ENCODE measurements around the gene ZNF746.

Gene ZNF746

DNA sequence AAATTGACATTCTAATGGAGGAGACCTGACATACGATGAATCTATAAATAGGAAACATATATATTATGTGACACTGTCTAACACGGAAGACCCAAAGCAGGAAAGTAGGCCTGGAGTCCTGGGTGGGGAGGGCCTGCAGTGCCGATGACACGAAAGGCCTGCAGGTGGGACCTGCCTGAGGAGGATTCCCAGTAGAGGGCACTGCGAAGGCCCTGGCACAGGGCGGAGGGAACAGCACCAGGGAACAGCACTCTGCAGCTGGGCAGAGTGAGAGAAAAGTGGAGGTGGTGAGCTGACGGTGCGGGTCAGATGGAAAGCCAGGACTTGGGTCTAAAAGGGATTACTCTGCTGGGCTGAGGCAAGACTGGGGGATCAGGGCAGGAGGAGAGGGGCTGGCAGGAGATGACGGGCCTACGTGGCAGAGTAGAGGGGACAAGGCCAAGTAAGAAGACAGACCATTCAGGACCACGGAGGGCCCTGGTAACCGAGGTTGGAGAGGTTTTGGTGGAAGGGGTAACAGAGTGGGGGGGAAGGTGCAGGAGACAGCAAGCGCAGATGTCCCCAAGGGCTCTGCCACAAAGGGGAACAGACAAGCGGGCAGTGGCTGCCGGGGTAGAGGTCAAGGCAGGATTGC is 8.1 kb downstream of the ZNF746 start:
- DNase-seq, result no peak

DNA sequence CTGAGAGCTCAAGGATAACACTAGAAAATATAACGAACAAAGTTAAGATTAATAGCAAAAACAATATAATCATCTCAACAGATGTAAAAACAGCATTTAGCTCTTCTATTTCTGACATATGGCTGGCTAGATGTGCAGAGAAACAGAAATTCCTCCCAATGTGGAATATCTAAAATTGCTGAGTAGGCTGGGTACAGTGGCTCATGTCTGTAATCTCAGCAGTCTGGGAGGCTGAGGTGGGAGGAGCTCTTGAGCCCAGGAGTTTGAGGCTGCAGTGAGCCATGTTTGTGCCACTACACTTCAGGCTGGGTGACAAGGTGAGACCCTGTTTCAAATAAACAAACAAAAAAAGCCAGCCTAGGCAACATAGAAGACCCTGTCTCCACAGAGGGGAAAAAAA is 18.0 kb downstream of the ZNF746 start:
- DNase-seq, result no peak

DNA sequence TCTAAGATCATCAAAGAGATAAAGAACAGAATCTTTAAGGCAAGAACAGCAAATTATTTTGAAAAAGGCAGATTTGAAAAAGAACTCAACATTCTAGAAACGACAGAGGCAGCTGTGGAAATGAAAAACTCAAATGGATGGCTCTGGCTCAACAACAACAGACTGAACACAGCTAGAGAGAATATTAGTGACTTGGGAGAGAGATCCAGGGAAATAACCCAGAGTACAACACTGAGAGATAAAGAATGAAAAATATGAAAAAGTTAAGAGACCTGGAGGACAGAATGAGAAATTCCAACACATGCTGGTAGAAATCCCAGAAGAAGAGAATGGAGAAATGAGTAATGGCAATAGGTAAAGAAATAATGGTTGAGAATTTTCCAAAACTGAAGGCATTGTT is 18.9 kb downstream of the ZNF746 start:
- no peak for DNase-seq

DNA sequence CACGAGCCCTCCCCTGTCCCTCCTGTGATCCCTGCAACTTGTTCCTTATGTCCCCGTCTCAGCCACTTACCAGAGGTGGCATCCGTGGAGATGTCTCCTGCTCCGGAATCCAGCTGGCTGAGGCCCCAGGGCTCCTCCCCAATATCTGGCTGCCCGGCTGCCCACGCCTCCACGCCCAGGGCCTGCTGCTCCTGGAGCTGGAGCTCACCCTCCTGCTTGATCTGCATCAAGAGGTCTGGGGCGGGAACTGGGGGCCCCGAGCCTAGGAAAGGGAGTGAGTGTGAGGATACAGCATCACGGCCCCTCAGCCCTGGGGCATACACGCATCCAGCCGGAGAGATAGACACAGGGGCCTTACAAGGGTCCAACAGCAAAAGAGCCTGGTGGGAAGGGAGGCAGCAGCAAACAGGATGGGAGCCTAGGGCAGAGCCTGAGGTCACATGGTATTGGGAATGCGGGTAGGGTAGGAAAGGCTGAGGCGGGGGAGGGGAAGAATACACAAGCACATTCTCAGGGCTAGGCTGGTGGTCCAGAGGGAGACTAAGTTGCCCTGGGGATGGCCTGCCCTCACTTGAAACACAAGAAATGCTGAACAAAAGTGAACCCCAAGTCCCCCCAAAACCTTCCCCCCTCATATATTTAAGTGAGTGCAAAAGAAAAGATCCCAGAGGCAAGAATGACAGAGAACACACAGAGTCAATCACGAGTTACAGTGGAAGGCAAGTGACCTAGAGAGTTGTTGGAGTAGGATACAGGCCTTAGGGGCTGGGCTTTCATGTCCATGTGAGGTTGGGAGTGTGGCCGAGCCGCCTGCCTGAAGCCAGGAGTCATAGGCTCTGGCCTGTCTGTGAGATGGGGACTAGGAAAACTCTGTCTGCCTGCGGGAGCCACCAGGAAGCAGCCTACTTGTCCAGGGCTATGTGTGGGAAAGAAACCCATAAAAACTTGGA is 19.8 kb downstream of the ZNF746 start:
- no peak for DNase-seq

DNA sequence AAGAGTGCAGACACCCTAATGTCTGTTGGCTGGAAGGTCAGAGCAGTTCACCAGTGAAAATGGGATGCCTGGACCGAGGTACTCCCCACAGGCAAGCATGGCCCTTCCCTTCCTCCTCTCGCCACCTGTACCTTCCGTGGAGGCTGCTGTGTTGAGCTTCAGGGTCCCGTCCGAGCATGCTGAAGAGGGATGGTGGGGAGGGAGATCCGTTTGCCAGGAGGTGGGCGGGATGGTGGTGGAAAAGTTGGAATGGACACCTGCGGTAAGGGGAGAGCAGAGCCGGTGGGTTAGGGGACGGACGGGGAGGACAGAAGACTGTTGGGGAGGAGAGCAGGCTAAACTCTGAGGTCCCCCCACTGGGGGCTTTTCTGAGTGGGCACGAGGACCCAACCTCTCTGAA is 20.8 kb downstream of the ZNF746 start:
- DNase-seq, result no peak

DNA sequence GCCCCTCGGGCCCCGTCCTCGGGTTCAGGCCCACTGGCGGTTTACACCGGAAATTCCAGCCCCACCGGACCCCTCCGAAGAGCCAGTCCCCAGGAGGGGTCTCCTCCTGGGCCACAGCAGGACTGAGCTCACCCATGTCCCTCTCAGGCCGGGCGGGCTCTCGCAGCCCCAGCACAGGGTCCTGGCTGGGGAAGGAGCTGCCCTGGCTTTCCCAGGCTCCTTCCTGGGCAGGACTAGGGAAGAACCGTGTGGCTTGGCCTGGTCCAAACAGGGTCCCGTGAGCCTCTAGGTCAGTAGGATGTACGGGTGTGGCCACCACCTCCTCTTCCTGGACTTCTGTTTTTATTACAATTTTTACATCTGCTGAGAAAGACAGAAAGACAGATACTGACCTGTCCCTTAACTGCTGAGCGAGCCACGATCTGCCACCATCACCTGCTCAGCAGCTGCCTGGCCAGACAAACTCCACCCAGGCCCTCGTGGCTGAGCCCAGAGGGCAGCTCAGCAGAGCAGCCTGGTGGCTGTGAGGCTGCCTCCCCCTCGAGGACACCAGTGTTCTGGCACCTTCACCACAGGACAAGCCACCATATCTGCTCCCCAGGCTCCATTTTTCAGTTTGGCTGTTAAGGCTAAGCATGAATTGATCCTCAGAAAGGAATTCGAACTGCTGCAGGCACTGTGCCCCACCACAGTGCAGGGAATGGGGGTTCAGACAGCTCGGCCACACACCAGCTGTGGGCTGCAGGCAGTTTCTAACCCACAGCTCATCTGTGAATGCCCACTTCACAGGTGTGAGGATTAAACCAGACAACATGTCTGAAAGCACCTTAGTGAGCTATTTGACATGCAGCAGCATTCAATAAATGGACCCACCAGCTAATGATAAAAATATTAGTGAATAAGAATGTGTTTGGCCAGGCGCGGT is 22.2 kb downstream of the ZNF746 start:
- DNase-seq, result no peak

DNA sequence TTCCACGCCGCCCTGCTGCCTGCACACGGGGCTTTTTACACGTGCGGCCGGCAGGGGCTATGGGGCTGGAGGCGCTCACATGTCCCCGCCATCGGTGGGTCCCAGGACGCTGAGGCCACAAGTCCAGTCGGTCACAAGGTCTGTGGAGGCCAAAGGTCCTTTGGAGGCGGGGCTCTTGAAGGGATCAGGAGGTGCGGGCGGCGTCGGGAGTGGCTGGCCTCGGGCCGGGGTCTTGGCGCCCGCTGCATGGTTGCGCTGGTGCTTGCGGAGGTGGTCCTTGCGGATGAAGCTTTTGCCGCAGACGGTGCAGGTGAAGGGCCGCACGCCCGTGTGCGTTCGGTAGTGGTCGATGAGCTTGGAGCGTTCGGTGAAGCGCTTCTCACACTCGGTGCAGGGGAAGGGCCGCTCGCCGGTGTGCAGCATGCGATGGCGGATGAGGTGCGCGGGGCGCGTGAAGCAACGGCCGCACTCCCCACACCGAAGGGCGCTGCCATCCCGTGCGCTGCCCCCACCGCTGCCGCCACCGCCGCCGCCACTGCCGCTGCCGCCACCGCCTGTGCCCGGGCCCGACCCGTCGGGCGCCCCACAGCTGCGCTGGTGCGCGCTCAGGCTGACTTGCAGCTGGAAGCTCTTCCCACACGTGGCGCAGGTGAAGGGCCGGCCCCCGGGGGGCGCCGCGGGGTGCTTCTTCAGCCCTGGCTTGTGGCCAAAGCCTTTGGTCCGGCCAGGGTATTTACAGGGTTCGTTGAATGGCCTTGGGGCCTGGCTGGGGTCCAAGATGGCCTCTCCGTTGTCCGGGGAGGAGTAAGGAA is 23.1 kb downstream of the ZNF746 start:
- DNase-seq, result no peak

DNA sequence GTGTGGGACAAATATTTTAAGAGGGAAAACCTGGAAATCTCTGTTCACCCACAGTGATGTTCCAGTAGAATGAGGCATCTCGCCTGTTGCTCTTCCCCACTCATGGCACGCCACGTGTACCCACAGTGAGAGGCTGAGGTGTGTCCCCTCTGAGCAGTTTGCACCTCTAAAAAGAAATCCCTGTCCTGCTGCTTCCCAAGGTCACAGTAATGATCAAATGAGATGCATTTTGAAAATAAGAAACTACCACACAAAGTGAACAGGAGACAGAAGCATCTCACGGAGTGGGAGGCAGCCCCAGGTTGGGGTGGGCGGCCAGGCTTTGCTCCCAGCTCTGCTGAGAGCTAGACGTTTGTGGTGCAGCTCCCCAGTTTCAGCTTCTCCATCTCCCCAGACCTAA is 24.4 kb downstream of the ZNF746 start:
- no peak for DNase-seq

DNA sequence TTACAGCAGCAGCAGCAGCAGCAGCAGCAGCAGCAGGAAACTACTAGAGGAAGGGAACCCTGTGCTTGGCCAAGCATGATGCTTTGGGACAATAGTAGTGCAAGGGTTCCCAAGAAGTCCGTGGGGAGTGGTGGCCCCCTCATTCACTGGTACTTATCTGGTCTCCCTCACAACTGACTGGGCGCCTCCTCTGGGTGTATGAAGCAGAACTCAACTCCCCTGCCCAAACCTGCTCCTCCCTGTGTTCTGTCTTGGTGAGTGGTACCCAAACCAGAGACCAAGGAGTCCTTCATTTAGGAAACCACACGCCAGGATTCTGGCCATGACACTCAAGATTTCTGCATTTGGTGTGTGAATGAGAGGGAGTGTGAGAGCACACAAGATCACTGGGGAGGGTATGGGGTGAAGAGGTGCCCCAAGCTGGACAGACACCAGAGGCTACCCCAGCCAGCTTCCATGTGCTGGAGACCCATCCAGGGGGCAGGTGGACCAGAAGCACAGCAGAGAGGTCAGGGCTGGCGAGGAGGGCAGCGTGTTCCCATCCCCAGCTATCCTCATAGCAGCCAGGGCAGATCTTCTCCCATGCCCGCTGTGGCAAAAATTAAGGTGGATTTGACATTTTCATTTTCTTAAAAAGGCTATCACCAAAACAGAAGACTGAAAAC is 26.2 kb downstream of the ZNF746 start:
- DNase-seq, result no peak

DNA sequence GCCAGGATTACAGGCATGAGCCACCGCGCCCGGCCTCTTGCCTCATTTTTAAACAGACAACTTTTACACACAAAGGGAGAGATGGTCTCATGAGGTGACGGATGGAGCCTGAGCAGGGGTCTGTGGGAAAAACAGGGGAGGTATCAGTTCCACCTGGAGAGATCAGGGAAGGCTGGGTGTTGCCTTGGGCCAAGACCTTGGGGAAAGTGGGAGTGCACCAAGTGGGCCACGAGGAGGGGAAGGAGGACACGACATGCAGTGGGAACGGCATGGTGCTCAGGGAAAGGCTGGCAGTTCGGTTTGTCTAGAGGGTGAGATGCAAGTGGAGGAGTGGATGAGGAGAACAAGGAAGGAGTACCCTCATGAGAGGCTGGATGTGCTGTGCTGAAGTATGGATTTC is 27.8 kb downstream of the ZNF746 start:
- no peak for DNase-seq

DNA sequence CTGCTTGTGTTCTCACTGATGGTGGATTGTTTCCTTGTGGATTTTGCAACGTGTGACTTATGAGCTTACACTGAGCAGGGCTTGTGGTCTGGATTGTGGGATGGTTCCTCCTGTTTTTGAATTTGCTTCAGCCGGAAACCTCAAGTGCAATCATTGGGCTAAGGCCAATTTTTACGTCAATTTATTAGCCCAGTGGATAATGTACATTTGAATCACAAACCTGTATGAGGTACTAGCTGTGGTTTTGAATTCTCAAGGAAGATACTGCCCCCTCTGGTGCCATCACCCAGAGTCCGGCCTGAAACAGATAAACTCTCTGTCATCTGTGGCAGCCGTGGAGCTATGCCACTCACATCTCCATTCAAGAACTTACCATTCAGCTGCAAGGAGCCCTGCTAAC is 29.4 kb downstream of the ZNF746 start:
- DNase-seq, result no peak

DNA sequence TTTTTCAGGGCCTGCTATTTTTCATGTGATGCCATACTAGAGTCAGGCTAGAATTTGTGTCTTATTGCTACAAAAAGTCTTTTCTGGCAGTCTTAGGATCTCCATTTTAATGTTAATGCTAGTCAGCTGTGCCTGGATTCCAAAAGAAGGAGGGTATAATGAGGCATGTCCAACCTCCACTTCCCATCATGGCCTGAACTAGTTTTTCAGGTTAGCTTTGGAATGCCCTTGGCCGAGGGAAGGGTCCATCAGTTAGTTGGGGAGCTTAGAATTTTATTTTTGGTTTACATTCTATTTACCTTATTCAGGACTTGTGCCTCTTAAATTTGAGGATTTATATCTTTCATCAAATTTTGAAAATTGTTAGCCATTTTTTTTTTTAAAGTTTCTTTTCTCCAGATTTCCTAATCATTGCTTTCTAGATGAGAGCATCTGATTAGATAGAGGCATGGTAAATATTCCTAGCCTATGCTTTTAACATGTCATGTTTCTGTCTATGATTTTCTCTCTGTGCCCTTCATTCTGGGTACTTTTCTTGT is 30.2 kb downstream of the ZNF746 start:
- no peak for DNase-seq

DNA sequence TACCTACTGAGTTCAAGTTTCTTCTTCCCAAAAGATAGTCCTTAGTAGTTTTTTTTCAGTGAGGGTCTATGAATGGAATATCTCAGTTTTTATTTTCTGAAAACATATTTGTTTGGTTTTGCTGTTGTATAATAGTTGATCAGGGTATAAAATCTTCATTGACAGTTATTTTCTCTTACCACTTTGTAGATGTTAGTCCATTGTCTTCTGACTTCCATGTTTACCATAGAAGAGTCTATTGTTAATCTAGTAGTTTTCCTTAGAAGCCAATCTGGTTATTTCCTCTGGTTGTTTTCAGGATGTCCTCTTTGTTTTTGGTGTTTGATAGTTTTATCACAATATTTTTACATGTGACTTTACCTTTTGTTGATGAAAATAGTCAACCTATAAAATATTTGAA is 31.2 kb downstream of the ZNF746 start:
- no peak for DNase-seq

DNA sequence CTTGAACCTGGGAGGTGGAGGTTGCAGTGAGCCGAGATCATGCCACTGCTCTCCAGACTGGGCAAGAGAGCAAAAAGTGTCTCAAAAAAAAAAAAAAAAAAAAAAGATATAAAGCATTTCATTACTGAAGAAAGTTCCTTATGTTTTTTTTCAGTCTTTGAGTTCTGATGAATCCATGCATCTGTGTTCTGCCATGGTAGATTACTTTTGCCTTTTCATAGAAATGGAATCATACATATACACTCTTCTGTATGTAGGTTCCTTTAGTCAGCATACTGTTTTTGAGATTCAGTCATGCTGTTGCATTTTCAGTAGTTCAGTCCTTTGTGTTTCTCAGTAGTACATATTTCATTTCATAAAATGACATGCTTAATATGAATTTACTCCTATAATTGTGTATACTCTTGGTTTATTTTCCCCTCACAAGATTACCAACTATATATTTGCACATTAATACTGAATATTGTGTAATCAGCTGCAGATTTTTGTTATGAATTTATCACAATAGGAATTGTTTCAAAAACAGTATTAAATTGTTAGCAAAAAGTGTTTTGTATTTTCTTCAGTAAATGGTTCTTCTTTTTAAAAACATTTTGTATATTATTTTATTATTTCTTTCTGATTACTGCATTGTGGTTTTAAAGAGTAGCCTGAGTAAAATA is 34.0 kb downstream of the ZNF746 start:
- no peak for DNase-seq

DNA sequence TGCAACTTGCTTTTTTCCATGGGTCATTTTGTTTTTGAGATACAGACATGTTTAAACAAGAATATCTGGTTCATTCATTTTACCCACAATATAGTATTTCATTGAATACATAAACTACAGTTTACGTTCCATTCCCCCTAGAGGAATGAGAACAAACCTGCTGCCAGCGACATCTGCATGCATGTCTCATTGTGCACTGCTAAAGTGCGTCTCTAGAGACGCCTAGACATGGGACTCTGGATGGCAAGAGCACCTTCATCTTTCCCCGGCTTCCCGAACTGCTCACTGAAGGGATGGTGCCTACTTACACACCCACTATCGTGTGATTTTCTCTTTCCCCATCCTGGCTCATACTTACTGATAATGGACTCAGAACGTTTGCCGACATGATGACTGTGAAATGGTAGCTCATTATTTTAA is 35.5 kb downstream of the ZNF746 start:
- no peak for DNase-seq

DNA sequence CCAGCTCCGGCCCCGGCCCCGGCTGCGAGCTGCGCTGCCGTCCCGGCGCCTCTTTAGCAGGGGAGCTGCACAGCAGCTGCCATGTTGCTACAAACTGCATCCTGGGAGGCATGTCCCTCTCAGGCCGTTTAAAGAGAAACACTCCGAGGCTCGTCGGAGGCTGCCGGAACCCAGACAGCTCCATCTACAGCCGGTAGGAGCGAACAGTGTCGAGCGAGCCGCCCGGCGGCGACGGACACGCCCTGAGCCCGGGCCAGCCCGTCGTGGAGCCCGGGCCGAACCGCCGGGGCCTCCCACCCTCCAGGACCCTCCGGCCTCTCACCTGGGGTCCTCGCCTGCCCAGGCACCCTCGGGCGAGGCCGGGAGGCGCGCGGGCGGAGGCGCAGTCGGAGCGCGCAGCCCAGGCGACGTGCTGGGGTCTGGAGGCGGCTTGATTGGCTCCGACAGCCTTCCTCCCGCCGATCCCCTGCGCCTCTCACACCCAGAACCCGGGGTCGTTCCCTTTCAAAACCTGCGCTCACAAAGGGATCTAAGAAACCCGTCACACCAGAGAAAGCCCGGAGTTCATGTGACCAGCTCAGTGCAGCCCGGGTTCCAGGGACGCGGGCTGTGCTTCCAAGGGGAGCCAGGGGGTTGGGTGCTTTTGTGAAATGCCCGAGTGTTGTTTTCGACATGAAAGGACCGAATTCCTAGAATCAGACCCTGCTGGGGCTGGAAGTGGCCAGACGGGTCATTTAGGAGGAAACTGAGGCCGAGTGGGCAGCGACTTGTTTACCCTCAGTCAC is 36.9 kb downstream of the ZNF746 start, which contains the start of gene ZNF777:
Gene ZNF777 (minus strand): TSS at position 570 of the 785 bp plus-strand sequence. CDS start 5,040 bp downstream, outside the sequence.
- DNase-seq, result peak; percentile 86

DNA sequence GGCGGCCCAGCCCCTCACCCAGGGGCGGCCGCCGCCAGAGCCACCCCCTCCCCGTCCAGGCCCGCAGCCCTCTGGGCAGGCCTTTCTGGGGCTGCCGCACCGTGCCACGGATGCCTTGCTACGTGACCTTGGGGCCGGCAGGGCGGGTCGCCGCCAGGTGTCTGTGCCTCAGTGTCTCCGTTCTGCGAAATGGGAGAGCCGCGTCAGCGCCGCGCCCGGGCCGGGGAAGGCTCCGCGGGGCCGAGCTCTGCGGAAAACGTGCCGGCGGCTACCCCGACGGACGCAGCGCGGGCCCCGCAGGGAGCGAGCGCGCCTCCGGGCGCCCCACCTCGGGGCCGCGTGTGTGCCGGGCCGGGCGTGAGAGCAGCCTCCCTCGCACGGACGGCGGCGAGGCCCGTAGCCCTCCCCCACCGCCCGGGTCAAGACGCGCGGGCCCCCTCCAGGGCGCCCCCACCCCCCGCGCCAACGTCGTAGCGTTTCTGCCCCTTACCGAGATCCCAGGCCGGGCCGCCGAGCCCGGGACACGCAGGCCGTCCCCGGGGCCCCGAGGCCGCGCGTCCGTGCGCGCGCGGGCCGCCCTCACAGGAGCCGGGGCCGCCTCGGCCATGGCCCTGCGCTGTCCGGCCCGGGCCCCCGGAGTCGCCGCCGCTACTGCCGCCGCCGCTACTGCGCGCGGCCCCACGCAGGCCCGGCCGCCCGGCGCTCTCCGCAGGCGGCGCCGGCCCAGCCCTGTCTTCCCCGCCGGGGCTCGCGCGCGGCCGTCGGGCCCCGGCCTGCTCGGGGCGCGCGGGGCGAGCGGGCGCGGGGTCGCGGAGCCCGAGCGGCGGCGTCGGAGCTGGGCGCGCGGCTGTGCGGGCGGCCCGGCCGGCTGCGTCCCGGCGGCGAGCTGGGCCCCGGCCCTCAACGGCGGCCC is 37.8 kb downstream of the ZNF746 start:
- DNase-seq, result no peak

DNA sequence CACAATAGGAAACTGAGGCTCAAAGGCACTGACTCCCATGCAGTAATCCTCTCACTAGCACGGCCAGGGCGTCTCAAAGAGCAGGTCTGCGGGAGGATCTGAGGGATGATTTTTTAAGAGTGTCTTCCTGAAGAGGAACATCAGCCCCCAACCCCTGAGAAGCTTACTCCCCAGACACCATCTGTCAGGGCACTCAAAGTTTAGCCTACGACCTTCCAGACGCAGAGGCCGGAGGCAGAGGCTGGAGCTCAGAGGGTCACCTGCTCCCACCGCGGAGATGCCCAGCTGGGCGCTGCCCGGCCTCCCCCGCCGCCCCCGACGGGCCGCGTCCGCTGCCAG is 38.4 kb downstream of the ZNF746 start:
- DNase-seq, result no peak

DNA sequence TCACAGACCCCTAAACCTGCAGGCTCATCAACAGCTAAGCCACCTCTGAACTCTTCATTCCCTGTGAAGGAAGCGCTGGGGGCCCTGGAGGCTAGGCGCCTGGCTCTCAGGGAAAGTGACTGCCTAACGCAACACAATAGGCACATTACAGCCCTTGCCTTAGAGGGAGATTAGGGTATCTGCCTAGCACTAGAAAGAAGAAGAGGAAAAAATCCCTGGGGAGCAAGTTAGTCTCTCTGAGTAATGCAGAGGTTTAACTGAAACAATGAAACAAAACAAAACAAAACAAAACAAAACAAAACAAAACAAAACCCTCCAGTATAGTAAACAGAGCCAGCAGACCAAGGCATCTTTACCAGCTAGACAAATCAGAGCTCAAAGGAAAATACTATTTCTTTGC is 39.4 kb downstream of the ZNF746 start:
- no peak for DNase-seq
